A204.1 (cell line): ENCODE data around the gene BIRC5.

ENCODE experiments used
- FAIRE-seq: peaks from 2 replicates; lab custom pipeline; 2012; peaks lifted over from hg19 to GRCh38; lab: Jason Lieb, UNC

BIRC5 gene

DNA sequence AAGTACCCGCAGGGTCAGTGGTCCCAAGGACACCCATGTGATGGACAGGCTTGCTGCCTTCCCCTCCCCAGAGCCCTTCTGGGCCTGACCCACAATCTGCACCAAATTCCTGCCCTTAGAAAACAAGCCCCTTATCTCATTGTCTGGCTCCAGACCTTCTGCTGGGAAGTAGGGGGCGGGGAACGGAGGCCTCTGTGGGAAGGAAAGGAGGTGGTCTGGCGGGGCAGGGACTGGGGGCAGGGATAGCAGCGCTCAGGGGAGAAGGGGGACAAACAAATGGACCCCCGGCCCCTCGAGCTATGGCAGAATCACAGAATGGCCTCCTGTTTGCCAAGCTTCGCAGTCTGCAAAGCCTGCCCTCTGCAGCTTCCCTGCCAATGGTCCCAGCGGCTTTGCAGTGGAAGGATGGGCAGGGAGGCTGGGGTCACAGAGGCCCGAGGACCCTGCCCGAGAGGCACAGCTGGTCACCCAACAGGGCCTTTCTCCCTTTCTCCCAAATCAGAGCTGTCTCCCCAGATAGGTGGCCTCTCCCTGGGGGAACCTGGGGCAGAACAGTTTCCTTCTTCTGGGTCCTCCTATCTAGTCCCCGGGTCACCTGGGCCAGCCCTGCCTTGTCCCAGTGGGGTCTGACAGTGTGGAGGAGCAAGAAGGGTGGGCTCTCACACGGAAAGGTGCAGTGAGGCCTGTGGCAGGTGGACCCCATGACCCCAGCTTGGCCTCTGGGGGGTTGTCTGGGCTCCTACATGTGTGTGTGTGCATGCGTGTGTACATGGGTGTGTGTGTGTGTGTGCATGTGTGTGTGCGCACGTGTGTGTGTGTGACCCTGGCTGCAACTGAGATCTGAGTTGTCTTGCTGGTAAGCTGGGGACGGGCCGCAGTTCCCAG, 42.9 kb downstream of the BIRC5 start:
- FAIRE-seq, result no peak

DNA sequence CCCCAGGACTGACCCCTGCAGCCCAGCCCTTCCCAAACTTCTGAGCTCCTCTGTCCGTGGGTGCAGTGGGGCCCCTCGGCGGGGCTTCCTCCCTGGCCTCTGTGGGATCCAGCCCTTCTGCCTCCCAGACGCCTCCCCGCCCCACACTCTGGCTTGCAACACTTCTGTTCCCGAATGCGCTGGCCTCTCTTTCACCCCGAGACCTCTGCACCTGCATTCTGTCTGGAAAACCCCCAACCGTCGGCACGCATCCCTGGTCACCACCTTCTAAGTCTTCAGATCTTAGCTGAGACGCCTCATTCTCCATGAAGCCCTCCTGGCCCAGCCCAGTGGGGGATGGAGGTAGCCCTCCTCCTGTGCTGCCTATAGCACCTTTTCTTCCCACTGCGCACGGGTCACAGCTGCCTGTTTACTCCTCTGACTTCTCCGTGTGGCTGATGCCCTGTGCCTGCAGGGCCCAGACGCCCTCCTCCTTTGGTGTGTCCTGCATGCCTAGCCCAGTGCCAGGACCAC, 43.8 kb downstream of the BIRC5 start:
- FAIRE-seq, result no peak

DNA sequence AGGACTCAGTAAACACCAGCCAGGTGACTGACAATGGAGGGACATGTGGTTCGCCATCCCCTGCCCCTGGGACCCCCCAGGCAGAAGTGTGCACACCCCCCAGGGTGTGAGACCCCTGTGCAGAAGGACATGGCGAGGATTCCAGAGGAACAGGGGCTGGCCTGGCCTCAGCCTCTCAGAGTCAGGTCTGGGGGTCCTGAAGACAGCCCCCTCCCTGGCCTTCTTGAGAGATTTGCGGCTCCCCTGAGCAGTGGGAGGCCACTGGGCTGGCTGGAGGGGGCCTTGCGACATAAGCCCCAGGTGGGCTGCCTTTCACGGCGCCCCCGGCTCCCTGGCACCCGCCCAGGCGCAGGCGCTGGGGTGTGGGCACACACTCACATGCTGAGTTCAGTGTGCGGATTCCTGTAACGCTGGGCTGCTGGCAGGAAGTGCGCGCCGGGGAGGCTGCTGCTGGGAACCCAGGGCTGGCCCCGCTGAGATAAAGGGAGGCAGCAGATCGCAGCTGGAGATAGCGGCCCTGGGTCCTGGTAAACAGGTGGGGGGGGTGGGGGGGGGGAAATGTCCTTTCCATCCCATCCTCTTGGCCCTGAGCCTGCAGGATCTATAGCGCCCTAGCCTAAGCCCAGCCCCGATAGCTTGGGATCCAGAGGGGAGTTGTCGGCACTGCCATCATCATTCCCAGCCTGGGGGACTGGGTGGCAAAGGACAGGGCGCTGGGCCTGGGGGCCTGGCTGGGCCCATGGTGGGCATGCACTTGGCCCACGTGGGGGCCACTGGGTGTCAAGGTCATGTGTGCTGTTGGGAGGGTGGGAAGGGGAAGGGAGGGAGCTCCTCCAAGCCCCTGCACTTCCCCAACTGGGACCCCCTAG, 44.5 kb downstream of the BIRC5 start:
- FAIRE-seq, result no peak

DNA sequence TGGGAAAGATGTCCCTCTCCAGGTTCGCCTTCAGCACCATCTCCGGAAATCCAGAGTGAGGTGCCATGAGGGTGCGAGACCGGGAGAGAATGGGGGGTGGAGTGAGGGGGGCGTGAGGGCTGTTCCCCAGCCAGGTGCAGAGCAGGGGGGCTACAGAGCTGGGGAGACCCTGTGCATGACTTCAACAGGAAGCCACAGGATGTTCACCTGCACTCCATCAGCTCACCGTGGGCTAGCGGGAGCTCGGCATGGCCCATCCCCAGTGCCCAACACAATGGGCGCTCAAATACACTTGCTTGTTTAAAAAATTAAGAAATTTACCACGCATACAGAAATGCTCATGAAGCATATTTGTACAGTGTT, 45.1 kb downstream of the BIRC5 start:
- FAIRE-seq, result no peak

GRCh38 chr17:78263063-78263735, 49.1 kb downstream of the BIRC5 start:
- no peak for FAIRE-seq

DNA sequence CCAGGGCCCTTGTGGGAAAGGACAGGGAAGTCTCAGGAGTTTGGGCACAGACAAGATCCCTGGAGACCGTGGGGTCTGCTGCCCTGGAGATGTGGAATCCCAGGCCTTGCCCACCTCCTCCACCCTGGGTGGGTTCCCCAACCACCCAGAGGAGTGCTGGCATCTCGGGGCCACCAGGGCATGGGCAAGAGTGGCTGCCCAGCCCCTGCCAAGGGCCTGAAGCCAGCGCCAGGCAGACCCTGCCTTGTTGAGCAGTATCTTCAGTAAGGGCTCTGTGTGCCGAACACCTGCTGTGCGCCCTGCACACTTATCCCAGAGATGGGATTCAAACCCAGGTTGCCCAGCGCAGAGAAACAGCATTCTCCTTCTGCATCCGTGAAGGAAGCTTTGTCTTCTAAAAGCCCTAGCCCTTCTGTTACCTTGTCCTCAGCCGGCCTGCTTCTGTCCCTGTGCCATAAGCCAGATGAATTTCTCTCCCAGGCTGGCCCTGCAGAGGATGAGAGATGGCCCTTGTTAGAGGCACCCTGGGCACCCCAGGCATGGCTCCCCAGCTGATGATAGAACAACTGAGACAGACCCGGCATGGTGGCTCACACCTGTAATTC, 49.8 kb downstream of the BIRC5 start:
- no peak for FAIRE-seq

- no peak for FAIRE-seq
These were observed 50.5 kb downstream of the BIRC5 start for GRCh38 chr17:78264590-78264989.

GRCh38 chr17:78265121-78265520, 51.1 kb downstream of the BIRC5 start:
- FAIRE-seq, result no peak

DNA sequence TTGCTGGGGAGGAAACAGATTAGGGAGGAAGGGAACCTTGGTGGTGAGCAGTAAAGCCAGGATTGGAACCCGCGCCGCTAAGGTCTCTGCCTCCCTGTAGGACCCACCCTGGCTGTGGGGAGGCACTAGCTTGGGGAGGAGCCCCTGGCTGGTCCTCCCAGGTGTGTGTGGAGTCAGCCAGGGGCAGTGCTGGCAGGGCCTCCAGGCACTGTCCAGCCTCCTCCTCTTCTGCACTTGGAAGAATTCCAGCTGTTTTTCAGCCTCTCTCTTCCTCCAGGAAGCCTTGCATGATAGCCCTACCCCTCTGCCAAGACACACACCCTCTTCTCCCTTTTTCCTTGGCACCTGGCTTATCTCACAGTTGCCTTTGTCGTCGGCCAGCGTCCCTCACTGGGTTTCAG, 52.2 kb downstream of the BIRC5 start:
- FAIRE-seq, result no peak

GRCh38 chr17:78266771-78267170, 52.7 kb downstream of the BIRC5 start:
- no peak for FAIRE-seq

GRCh38 chr17:78267253-78268073, 53.4 kb downstream of the BIRC5 start:
- no peak for FAIRE-seq

GRCh38 chr17:78268191-78268874, 54.3 kb downstream of the BIRC5 start:
- no peak for FAIRE-seq

GRCh38 chr17:78268951-78269905, 55.2 kb downstream of the BIRC5 start:
- FAIRE-seq, result no peak

DNA sequence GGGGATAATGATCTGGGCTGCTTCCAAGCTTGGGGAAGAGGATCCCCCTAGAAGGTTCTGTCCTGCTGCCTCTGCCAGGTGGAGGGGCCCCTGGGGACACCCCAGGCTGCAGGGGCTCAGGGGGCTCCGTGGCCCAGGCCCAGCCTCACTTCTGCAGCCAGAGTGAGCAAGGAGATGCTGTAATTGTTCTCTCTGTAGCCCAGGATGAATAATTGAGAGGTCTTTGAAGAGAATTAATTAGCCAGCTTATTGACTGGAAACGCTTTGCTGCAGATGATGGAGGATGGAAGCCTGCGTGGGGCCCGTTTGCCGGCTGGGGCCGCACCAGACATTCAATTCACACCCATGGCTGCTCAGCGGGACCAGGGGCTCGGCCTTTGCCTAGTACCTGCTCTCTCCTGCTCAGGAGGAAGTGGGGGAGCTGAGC, 55.9 kb downstream of the BIRC5 start:
- no peak for FAIRE-seq

DNA sequence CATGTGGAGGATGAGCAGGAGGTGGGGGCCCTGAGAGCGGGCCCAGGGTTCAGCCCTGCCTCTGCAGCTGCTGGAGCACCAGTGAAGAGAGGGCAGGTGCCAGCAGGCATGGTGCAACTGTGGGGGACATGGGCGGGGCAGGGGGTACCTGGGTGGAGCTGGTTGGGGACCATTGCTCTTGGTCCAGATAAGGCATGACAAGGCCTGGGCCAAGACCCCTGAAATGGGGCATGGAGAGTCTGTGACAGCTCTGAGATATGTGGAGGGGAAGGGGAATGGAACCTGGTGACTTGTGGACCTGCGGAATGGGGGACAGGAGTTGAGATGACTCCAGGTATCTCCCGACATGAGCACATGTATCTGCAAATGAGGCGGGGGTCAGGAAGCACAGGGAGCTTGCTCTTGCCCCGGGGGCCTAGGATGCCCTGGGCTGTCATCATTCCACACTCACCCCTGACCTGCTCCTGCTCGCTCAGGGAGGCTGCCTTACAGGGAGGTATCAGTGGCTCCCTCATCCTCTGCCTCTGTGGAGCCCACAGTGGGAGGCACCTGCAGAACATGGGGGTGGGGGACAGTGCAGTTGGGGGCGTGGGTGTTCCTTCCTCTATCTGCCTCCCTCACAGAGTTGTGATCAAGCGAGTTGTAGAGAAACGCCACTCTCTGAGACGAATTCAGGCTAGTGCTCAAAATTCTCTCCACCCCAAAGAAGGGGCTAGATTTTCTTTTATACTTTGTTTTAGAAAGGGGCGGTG, 57.5 kb downstream of the BIRC5 start:
- no peak for FAIRE-seq

DNA sequence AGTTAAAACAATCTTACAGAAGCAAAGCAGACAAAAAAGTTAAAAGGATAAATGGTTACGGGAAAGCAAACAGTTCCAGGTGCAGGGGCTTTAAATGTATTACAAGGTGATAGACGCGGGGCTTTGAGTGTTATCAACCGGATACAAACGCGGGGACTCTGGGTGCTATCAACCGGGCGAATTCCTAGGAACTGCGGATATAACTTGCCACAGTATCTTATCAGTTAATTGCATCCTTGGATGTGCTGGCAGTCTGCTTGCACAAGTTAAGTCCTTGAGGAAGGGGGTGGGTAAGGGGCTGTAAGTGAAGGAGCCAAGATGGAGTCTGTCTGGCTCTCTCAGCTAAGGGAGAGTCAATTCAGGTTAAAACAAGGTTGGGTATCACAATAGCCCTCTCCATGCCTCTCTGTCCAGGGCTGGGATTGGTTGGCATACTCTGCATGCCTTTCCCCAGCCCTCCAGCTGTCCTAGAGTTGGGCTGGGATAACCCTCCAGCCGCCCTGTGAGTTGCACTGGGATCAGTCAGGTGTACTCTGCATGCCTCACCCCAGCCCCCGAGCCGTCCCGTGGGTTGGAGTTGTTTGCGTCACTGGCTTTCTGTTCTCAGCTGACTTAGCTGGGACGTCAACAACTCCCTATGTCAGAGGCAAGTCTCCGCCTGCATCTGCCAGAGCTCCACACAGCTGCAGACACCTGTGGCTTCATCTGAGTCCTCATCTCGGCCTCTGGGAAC, 58.3 kb downstream of the BIRC5 start:
- no peak for FAIRE-seq

- no peak for FAIRE-seq
These were observed 58.8 kb downstream of the BIRC5 start for GRCh38 chr17:78272914-78273258.

DNA sequence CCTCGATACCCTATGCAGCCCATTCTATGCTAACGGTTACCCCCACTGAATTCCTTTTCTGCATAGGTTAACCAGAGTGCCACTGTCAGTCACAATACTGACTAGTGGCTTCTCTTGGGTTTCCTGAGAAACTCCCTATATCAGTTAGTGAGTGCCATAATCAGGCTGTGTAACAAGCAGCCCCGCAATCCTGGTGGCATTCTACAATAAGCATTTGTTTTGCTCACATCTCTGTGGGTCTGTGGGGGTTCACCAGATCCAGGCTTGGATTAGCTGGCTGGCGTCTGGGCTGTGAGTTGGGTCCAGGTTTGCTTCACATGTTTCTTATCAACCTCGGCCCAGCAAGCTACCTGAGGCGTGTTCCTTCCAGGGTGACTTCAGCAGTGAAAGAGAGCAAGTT, 59.8 kb downstream of the BIRC5 start:
- no peak for FAIRE-seq
